A549 (cell line): ENCODE results near the gene EGFL7. TPM values are rescaled to one million over a fixed set of nuclear protein-coding genes. Genes with fewer than 3 reads are reported as not detected.

Source experiments
- ATAC-seq, 2 experiments: fragments of 200-7000 bp in 1 of 2; fragments of >200 bp in 1 of 2; cut with Nextera tagmentation in 1 of 2; cut with Tn5 transposase in 1 of 2; 3 replicates each; pipeline versions ENCODE4 v1.8.0 to v1.9.1; 2018 to 2020; ENCODE audit warnings: mild to moderate bottlenecking in 1 of 2, moderate library complexity in 1 of 2
- CTCF ChIA-PET: fragments of 300-600 bp; sonication (Branson Sonifier 250); formaldehyde crosslinking; extraction: SDS; loops from one replicate; lab custom pipeline; 2021; ENCODE audit warnings: antibody characterized with exemption, inconsistent platforms; lab: Yijun Ruan, JAX
- POLR2A ChIA-PET: fragments of 350-600 bp; formaldehyde crosslinking; extraction: SDS; loops from one replicate; lab custom pipeline; 2021; ENCODE audit warnings: antibody characterized with exemption, inconsistent platforms; lab: Yijun Ruan, JAX
- DNase-seq, 2 experiments: peaks; one replicate each; pipeline versions ENCODE4 v3.0.0 to v3.0.0-alpha.2; 2011 to 2016; ENCODE audit warnings: low read depth in 1 of 2, low spot score in 1 of 2
- FAIRE-seq: peaks from 2 replicates; lab custom pipeline; 2011; peaks lifted over from hg19 to GRCh38; lab: Jason Lieb, UNC
- H3K27ac ChIP-seq, 2 experiments: fragments of >200 bp; sonication (Bioruptor Twin); formaldehyde crosslinking; 3 replicates each; pipeline ENCODE4 v1.5.1; 2016 to 2017
- H3K4me1 ChIP-seq: fragments of >200 bp; sonication (Bioruptor Twin); formaldehyde crosslinking; 3 replicates; pipeline ENCODE4 v1.6.1; 2016
- H3K4me2 ChIP-seq: fragments of >200 bp; sonication (Bioruptor Twin); formaldehyde crosslinking; 3 replicates; pipeline ENCODE4 v1.6.1; 2016
- H3K4me3 ChIP-seq: fragments of >200 bp; sonication (Bioruptor Twin); formaldehyde crosslinking; 3 replicates; pipeline ENCODE4 v1.5.1; 2016
- H3K9me3 ChIP-seq: fragments of >200 bp; sonication (Bioruptor Twin); formaldehyde crosslinking; 3 replicates; pipeline ENCODE4 v1.6.1; 2016
- ATOH8 ChIP-seq: fragments of 250-450 bp; sonication (Bioruptor Pico); IDR thresholded peaks from 2 replicates; pipeline ENCODE4 v1.5.0; 2020; ENCODE audit warnings: low read depth, mild to moderate bottlenecking, moderate library complexity
- BHLHE40 ChIP-seq: IDR thresholded peaks from 2 replicates; pipeline ENCODE4 v1.6.1; 2012; ENCODE audit warnings: low read depth, low read length, inconsistent platforms
- CBX2 ChIP-seq: fragments of 200-600 bp; sonication (generic); IDR thresholded peaks from 2 replicates; pipeline ENCODE4 v1.6.1; 2016; ENCODE audit warnings: low read depth, mild to moderate bottlenecking, borderline replicate concordance
- CBX8 ChIP-seq: fragments of 200-600 bp; sonication (generic); IDR thresholded peaks from 2 replicates; pipeline ENCODE4 v1.6.1; 2016
- CEBPB ChIP-seq, 2 experiments: fragments of >200 bp in 1 of 2; sonication (Bioruptor Twin) in 1 of 2; formaldehyde crosslinking in 1 of 2; IDR thresholded peaks; 2 replicates each; pipeline ENCODE4 v1.6.1; 2012 to 2016
- CHD2 ChIP-seq: fragments of 150-350 bp; IDR thresholded peaks from 2 replicates; pipeline ENCODE4 v1.6.1; 2014; ENCODE audit warnings: low read length; ENCODE audit not compliant: partially characterized antibody
- FOSL2 ChIP-seq, 2 experiments: fragments of 450-650 bp in 1 of 2; fragments of >200 bp in 1 of 2; sonication (Bioruptor Twin) in 1 of 2; formaldehyde crosslinking; IDR thresholded peaks; 2 replicates each; pipeline versions ENCODE4 v1.5.0 to v1.6.1; 2016 to 2020; ENCODE audit warnings: mild to moderate bottlenecking in 1 of 2, moderate library complexity in 1 of 2
- HES2 ChIP-seq: fragments of >200 bp; sonication (Bioruptor Twin); formaldehyde crosslinking; IDR thresholded peaks from 2 replicates; pipeline ENCODE4 v1.6.1; 2016
- JUNB ChIP-seq: fragments of >200 bp; sonication (Bioruptor Twin); formaldehyde crosslinking; IDR thresholded peaks from 2 replicates; pipeline ENCODE4 v1.6.1; 2016
- MAZ ChIP-seq: fragments of 150-350 bp; IDR thresholded peaks from 2 replicates; pipeline ENCODE4 v1.6.1; 2014; ENCODE audit warnings: antibody characterized with exemption, low read depth, low read length, borderline replicate concordance
- MYC ChIP-seq: IDR thresholded peaks from 2 replicates; pipeline ENCODE4 v1.6.1; 2012; ENCODE audit warnings: mild to moderate bottlenecking, inconsistent platforms, low read length, improper control_type of control experiment, borderline replicate concordance
- PBX3 ChIP-seq: IDR thresholded peaks from 2 replicates; pipeline ENCODE4 v1.6.1; 2012
- PHF8 ChIP-seq: fragments of 200-600 bp; sonication (generic); IDR thresholded peaks from 2 replicates; pipeline ENCODE4 v1.6.1; 2016; ENCODE audit warnings: low read depth, mild to moderate bottlenecking, antibody characterized with exemption, moderate library complexity, borderline replicate concordance
- RAD21 ChIP-seq, 2 experiments: fragments of >200 bp in 1 of 2; sonication (Bioruptor Twin) in 1 of 2; formaldehyde crosslinking in 1 of 2; IDR thresholded peaks in 1 of 2; conservative IDR thresholded peaks in 1 of 2; 2 replicates in 1 of 2; 3 replicates in 1 of 2; pipeline ENCODE4 v1.6.1; 2012 to 2018; ENCODE audit warnings: inconsistent platforms in 1 of 2
- RNF2 ChIP-seq: fragments of 200-600 bp; sonication (generic); IDR thresholded peaks from 2 replicates; pipeline ENCODE4 v1.6.1; 2016; ENCODE audit warnings: low read depth, mild to moderate bottlenecking, antibody characterized with exemption, moderate library complexity, borderline replicate concordance
- TFCP2L1 ChIP-seq: fragments of 250-450 bp; sonication (Bioruptor Pico); IDR thresholded peaks from 2 replicates; pipeline ENCODE4 v1.5.0; 2021; ENCODE audit warnings: mild to moderate bottlenecking
- USF2 ChIP-seq: fragments of 450-650 bp; IDR thresholded peaks from 2 replicates; pipeline ENCODE4 v1.6.1; 2014; ENCODE audit warnings: antibody characterized with exemption
- ZC3H11A ChIP-seq: fragments of 450-650 bp; IDR thresholded peaks from 2 replicates; pipeline ENCODE4 v1.6.1; 2014; ENCODE audit warnings: antibody characterized with exemption, mild to moderate bottlenecking
- ZSCAN20 ChIP-seq: fragments of 250-450 bp; sonication (Bioruptor Pico); IDR thresholded peaks from 2 replicates; pipeline ENCODE4 v1.8.0; 2022; ENCODE audit warnings: mild to moderate bottlenecking, moderate library complexity
- WGBS: methylation state at CpG from one replicate; pipeline ENCODE4 v1.1.6; 2017; ENCODE audit errors: missing lambda C conversion rate; 5-methylcytosine and 5-hydroxymethylcytosine counted together
- polyA plus RNA-seq, 4 experiments: library from polyadenylated mRNA; depleted of rRNA in 3 of 4; stranded (reverse); fragments of >200 nt; fragmentation: RNase III in 1 of 4; extraction: RNeasy Plus Mini Kit Qiagen cat#74134 plus additional on column Dnase treatment in 1 of 4; gene quantifications; 2 replicates in 3 of 4; 3 replicates in 1 of 4; pipeline ENCODE4 v1.2.3, GENCODE V29; 2011 to 2017

EGFL7 gene
- polyA plus RNA-seq, 2 of the 4 experiments (the other 2 are of a cell fraction): 19.9 to 34.4 TPM

GRCh38 chr9:136623016-136623841 lies 39.5 kb upstream of the EGFL7 start:
- ChIA-PET CTCF (interaction anchor here (0.6 to 10.1 kb wide), 19 partner anchors 8 to 136 kb away, joined by 3 to 776 read pairs (median 5); no protein-coding TSS in a partner anchor), POLR2A (no interaction called here)
- Histone ChIP-seq H3K9me3 (no peaks in the 10 kb centered on the region), H3K4me1 (peaks cover 40% of the 10 kb centered on the region), H3K27ac (peak overlapping the region; percentile 10 to 68; a peak in 5 of 6 replicates), H3K4me3 (no peak overlapping the region), H3K4me2 (no peak overlapping the region)
- 87% methylated on average over 8 of the region's 19 CpGs for WGBS
- FAIRE-seq (no peak), ATAC-seq (no peak), DNase-seq (no peak)
- TF ChIP-seq RNF2 (no peak), ZSCAN20 (no peak), ZC3H11A (no peak), HES2 (no peak), CBX2 (no peak), USF2 (no peak), PHF8 (no peak), TFCP2L1 (CRISPR knock-in tag) (no peak), CEBPB (IDR thresholded peaks at IDR 0.05) (no peak), PBX3 (no peak), MYC (no peak), MAZ (no peak), RAD21 (conservative IDR thresholded peaks at IDR 0.05 in 1 of 2, IDR thresholded peaks at IDR 0.05 in 1 of 2) (no peak)

- H3K9me3 ChIP-seq: no peaks in the 10 kb centered on the region
- ATAC-seq (no peak), FAIRE-seq (no peak), DNase-seq (no peak)
- 80% methylated on average over 13 of the region's 13 CpGs for WGBS
- POLR2A ChIA-PET: no interaction called here
- H3K4me3 ChIP-seq: no peak overlapping the region
- no peak overlapping the region for H3K4me2 ChIP-seq
- CTCF ChIA-PET: interaction anchor here (0.6 to 10.1 kb wide), 21 partner anchors 9 to 136 kb away, joined by 3 to 776 read pairs (median 6); no protein-coding TSS in a partner anchor
- H3K4me1 ChIP-seq: peaks cover 40% of the 10 kb centered on the region
- TF ChIP-seq FOSL2 (IDR thresholded peaks at IDR 0.05): no peak
- no peak for TF ChIP-seq FOSL2 (CRISPR knock-in tag; IDR thresholded peaks at IDR 0.05)
- TF ChIP-seq JUNB: no peak
- no peak for TF ChIP-seq CHD2
- no peak for TF ChIP-seq ATOH8
- no peak for TF ChIP-seq CBX8
- no peak for TF ChIP-seq RAD21 (conservative IDR thresholded peaks at IDR 0.05 in 1 of 2, IDR thresholded peaks at IDR 0.05 in 1 of 2)
- TF ChIP-seq ZSCAN20: no peak
- no peak for TF ChIP-seq BHLHE40
- peak overlapping the region; percentile 10 to 68; a peak in 5 of 6 replicates for H3K27ac ChIP-seq
Observed at GRCh38 chr9:136623842-136624183, 38.9 kb upstream of the EGFL7 start.
